Stimulated activated CD8-positive, alpha-beta memory T cell treated with anti-CD3 and anti-CD28 coated beads, Interleukin-2, amount 100 ng/mL, for 48 hours (primary cell): Measurements from ENCODE around the gene GCC2.
"Not testable (repeated sequence)": the region's sequence is repeated elsewhere in the genome, so short reads cannot be mapped to it uniquely, and the experiment has no call there.

ENCODE experiments used
- DNase-seq, 2 donors: peaks; one replicate each; pipeline ENCODE4 v3.0.0-alpha.2; 2020; ENCODE audit warnings: low read depth in 2 of 2

The GCC2 gene, protein sequence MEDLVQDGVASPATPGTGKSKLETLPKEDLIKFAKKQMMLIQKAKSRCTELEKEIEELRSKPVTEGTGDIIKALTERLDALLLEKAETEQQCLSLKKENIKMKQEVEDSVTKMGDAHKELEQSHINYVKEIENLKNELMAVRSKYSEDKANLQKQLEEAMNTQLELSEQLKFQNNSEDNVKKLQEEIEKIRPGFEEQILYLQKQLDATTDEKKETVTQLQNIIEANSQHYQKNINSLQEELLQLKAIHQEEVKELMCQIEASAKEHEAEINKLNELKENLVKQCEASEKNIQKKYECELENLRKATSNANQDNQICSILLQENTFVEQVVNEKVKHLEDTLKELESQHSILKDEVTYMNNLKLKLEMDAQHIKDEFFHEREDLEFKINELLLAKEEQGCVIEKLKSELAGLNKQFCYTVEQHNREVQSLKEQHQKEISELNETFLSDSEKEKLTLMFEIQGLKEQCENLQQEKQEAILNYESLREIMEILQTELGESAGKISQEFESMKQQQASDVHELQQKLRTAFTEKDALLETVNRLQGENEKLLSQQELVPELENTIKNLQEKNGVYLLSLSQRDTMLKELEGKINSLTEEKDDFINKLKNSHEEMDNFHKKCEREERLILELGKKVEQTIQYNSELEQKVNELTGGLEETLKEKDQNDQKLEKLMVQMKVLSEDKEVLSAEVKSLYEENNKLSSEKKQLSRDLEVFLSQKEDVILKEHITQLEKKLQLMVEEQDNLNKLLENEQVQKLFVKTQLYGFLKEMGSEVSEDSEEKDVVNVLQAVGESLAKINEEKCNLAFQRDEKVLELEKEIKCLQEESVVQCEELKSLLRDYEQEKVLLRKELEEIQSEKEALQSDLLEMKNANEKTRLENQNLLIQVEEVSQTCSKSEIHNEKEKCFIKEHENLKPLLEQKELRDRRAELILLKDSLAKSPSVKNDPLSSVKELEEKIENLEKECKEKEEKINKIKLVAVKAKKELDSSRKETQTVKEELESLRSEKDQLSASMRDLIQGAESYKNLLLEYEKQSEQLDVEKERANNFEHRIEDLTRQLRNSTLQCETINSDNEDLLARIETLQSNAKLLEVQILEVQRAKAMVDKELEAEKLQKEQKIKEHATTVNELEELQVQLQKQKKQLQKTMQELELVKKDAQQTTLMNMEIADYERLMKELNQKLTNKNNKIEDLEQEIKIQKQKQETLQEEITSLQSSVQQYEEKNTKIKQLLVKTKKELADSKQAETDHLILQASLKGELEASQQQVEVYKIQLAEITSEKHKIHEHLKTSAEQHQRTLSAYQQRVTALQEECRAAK (N-terminal part only)

DNA sequence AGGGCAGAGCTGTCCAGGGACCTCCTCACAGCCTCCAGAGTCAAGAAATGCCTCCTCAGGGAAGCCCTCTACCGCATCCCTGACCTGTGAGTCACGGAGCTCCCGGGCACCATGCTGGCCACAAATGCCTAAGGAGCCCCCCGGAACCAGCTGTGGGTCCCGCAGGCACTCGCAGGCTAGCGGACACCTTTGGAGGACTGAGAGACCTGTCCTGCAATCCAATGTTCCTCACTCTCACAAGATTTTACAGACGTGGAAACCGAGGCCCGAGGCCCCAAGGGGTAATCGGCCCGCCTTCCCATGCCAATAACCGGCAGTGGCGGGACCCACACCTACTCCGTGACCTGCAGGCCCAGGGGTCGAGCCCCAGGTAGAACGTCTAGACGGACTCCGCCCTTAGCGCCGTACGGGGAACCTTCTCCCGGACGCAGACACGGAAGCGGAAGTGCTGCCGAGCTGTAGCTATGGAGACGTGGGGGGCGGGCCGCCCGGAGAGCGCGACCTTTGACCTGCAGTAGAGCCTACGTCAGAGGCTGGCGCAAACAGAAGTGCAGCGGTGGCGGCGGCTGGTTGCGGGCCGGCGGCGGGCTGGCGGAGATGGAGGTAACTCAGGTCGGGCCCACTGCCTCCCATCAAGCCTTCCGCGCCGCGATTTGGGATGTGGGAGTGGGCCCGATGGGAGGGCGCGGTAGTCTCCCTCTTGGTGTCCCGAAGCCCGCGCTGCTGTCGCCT, at the start of gene GCC2:
GCC2 (plus strand) TSS at position 529 of the 732 bp plus-strand sequence; CDS start at position 598, 69 bp downstream.
- peak; percentile 90 to 95 for DNase-seq

- no peak for DNase-seq
Measured at GRCh38 chr2:108399479-108399878, 49.5 kb upstream of the GCC2 start.

DNA sequence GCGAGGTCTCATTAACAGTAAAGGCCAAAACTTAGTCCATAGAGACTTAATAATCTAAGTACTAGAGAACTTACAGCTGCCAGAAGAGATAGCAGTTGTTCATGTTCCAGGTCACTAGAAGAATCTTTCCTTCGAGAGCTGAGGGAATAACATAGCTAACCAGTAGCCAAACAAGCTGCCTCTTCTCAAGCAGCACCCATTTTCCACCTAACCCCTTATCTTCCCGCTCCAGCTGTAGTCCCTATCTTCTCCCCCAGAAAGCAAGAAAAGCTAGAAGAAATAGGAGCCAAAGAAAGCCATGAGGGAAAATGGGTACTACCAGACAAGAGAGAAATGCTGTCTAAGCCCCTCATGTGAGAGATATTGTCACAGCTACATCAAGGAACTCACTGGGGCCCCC, 47.2 kb upstream of the GCC2 start:
- no peak for DNase-seq

DNA sequence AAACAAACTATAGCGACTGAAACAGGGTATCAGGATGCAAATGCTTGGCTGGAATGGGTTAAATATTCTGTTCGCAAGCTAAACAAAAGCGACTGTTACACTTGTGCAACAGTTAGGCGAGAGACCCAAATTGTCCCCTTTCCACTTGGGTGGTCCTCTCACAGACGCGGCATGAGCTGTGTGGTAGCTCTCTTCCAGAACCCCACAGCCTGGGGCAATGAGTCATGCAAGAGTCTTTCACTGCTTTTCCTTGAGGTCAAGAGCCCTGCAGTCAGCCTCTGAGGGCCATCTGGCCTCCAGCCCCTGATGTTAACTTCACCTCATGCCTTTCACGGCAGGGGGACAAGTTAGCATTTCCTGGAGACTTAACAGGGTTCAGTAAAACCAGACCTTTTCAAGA, 45.5 kb upstream of the GCC2 start:
- no peak for DNase-seq

DNA sequence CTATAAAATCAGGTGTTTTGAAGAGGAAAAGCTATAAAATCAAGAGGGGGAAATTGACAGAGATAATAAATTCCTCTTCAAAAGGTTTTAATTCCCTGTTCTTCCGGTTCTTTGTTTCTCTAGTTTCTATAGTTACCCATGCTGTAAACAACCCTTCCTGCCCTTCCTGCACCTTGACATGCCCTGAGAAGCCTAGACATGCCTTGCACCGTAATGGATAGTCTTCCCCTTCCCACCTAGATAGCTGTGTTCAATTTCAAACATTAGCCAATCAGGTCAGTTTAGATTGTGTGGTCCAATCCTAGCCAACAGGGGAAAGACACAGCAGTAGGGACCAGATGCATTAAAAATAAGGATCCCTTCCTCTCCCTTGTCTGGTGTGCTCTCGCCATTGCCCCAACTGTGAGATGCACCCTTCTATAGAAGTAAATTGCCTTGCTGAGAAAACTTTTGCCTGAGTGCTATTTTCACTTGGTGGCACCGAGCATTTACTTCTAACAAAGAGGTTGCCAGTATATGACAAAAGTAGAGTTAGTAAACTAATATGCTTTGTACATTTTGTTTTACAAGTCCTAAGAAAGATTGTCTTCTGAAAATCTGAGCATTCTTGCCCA, 44.1 kb upstream of the GCC2 start:
- no peak for DNase-seq

GRCh38 chr2:108407864-108408729, 40.9 kb upstream of the GCC2 start:
- no peak for DNase-seq

GRCh38 chr2:108409768-108410167, 39.2 kb upstream of the GCC2 start:
- no peak for DNase-seq

GRCh38 chr2:108412995-108413710, 35.9 kb upstream of the GCC2 start:
- no peak for DNase-seq

- no peak for DNase-seq
Measured at GRCh38 chr2:108413711-108414095, 35.3 kb upstream of the GCC2 start.

DNA sequence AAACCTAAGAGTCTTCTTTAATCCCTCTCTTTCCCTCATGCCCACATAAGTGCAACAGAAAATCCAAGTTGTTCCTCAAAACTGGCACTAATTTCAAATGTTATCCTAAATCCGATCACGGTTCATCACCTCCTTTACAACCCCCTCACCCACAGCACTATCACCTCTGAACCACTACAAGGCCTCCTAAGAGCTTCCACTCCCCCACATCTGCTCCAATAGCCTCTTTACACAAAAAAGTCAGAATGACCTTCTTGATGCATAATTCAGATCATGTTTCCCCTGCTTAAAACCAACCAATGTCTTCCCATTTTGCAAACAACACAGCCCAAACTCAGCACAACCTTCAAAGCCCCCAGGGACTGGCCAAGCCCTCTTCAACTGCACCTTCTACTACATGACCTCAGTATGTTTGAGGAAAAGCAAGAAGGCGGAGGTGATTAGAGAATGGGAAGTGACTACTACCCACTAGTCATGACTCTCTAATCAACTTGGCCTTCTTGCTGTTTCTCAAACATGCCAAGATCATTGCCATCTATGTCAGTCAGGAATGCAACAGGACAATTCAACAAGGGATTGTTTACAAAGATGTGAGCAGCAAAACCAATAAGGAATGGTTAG, 34.6 kb upstream of the GCC2 start:
- no peak for DNase-seq

DNA sequence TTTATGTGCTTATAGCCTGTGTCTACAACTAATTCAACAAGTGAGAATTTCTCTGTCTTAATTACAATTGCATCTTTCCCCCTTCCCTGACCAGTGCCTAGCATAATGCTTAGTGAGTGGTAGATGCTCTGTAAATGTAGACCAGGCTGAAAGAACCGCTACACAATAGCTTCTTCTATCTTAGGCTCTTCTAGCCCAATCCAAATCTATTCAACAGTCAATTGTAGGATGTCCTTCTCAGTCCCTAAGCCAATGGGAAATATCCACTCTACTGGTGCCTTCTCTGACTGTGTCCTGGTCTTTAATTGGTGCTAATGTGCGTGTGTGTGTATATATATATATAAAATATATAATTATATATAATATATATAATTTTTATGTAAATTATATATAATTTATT, 34.1 kb upstream of the GCC2 start:
- DNase-seq, result no peak

DNA sequence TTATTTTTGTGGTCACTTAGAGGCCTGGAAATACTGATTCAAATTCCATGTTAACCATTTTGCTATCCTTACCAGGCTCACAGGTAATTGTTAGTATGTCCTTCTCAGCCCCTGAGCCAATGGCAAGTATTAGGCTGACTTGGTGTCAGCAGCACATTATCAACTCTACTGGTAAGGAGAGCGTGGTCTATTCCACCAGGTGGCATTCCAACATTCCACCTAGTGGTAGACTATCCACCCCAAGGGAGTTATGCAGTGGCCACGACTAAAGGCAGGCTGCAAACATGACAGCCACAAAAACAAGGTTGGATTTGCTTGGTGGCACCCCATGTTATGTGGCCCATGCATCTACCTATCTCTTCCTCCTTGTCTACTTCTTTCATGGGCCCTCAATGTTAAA, 31.8 kb upstream of the GCC2 start:
- DNase-seq, result no peak

DNA sequence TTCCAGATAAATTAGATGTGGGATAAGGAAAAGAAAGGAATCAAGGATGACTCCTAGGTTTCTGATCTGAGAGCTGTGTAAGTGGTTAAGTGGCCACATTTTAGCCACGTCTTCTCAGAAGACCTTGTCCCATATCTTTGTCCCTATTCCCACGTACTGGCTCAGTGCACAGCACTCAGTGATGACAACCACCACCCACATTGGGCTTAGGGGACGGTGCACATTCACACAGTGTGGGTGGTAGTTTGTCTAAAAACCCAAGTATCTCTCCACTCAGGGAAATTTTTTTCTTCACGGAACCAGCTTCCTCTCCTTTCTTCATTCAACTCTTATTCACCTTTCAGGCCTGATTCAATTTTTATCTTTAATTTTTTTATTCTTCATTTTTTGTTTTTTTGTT, 30.6 kb upstream of the GCC2 start:
- no peak for DNase-seq

DNA sequence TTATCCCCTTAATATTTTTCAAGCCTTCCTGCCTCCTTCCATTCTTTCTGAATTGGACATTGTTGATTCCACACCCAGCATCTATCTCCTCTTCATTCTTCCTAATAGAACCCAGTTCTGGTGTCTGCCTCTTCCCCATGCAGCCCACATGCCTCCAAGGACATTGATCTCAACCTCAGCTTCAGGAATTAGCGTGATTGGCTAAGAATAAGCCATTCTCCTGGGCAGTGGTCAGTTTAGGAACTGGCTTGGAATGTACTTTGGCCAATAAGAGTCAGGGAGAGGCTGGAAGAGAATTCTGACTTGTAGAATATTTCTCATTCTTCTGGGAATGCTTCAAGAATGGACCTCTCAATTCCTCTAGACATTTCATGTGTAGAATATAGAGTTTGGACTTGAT, 25.9 kb upstream of the GCC2 start:
- no peak for DNase-seq

GRCh38 chr2:108423502-108424251, 25.3 kb upstream of the GCC2 start:
- DNase-seq, result no peak

- no peak for DNase-seq
Measured at GRCh38 chr2:108428286-108429009, 20.6 kb upstream of the GCC2 start.

DNA sequence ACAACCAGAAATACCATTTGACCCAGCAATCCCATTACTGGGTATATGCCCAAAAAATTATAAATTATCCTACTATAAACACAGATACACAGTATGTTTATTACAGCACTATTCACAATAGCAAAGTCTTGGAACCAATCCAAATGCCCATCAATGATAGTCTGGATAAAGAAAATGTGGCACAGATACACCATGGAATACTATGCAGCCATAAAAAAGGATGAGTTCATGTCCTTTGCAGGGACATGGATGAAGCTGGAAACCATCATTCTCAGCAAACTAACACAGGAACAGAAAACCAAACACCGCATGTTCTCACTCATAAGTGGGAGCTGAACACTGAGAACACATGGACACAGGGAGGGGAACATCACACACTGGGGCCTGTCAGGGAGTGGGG, 13.4 kb upstream of the GCC2 start:
- not testable (repeated sequence) for DNase-seq
